ENCODE data around the gene NLRP9. TPM values are rescaled to one million over a fixed set of nuclear protein-coding genes. Genes with fewer than 3 reads are reported as not detected.
A peak's percentile ranks its signal among the peaks of the same experiment; 100 is the strongest.

NLRP9 gene
- polyA plus RNA-seq, 2 of the 4 experiments (the other 2 are of a cell fraction) = not detected

GRCh38 chr19:55703790-55704215, 34.4 kb downstream of the NLRP9 start:
- no peak for FAIRE-seq
- ChIA-PET CTCF (interaction anchor here (1.0 to 2.6 kb wide), 6 partner anchors 8 to 619 kb away, joined by 3 to 7 read pairs (median 4); no protein-coding TSS in a partner anchor), POLR2A (no interaction called here)
- Histone ChIP-seq H3K27ac (no peak overlapping the region), H3K4me1 (no peaks in the 10 kb centered on the region), H3K4me3 (no peak overlapping the region), H3K9me3 (peaks cover 46% of the 10 kb centered on the region), H3K4me2 (no peak overlapping the region)
- 92% methylated on average over 38 of the region's 38 CpGs for WGBS (ENCODE audit: missing lambda C conversion rate)
- TF ChIP-seq KDM1A (IDR thresholded peaks at IDR 0.05; ENCODE audit: low read depth) = no peak
- no peak for TF ChIP-seq CBX8 (IDR thresholded peaks at IDR 0.05)
- no peak for TF ChIP-seq USF2 (IDR thresholded peaks at IDR 0.05)
- 0 out of 5 replicates have a peak, but pooled peaks of 1 of the 2 experiments have one; percentile 12 for TF ChIP-seq RAD21 (conservative IDR thresholded peaks at IDR 0.05 in 1 of 2, IDR thresholded peaks at IDR 0.05 in 1 of 2)
- peak in 1 of 2 experiments; percentile 63; a peak in 3 of 6 replicates for ATAC-seq
- peak in 1 of 2 experiments; percentile 41 for DNase-seq (ENCODE audit: low read depth in 1 of 2, low spot score in 1 of 2)

DNA sequence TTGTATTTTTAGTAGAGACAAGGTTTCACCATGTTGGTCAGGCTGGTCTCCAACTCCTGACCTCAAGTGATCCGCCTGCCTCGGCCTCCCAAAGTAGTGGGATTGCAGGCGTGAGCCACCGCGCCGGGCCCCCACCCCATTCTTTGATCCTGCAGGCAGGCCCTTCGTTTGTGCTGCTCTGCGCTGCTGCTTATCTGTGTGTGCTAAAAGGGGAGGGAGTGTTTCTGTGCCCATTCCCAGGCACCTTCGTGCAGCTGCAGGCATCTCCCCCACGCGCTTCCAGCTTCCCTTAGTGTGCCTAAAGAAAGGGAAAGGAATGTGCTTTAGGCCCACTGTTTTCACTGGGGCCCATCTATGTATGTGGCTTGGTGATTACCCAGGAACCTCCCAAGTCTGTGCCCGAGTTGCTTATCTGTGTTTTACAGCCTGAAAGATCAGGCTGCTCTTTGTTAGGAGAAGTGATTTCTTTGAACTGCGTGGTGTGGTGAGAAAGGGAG, 36.0 kb downstream of the NLRP9 start:
- ChIA-PET POLR2A (no interaction called here), CTCF (interaction anchor here (0.6 to 2.6 kb wide), 2 partner anchors 14 to 235 kb away, joined by 3 to 7 read pairs; no protein-coding TSS in a partner anchor)
- TF ChIP-seq BHLHE40 (IDR thresholded peaks at IDR 0.05; ENCODE audit: low read depth, low read length) (no peak), HOXA7 (CRISPR knock-in tag; IDR thresholded peaks at IDR 0.05) (no peak), CHD2 (IDR thresholded peaks at IDR 0.05; ENCODE audit: low read length, partially characterized antibody) (no peak)
- H3K27ac ChIP-seq = no peak overlapping the region
- no peak overlapping the region for H3K4me3 ChIP-seq
- no peak for ATAC-seq
- DNase-seq (ENCODE audit: low read depth in 1 of 2, low spot score in 1 of 2) = no peak
- peaks cover 33% of the 10 kb centered on the region for H3K9me3 ChIP-seq
- WGBS (ENCODE audit: missing lambda C conversion rate) = 93% methylated on average over 13 of the region's 13 CpGs
- H3K4me1 ChIP-seq = no peaks in the 10 kb centered on the region
- H3K4me2 ChIP-seq = no peak overlapping the region
- no peak for FAIRE-seq

DNA sequence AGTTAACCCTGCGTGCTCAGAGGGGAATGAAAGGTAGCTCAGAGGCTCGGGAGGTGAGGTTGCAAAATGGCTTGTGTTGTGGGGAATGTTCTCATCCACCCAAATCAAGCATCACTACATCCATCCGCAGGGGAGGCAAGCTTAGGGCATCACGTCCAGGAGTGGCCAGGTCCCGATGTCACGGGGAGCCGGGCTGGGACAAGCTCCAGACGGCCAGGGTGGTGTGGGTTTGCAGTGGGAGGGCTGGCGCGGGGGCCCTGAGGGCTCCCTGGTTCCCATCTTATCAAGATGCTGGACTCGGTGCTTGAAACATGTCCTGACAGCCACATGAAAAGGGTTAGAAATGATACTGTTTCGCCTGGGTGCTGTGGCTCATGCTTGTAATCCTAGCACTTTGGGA, 37.4 kb downstream of the NLRP9 start:
- no peak overlapping the region for H3K27ac ChIP-seq
- TF ChIP-seq CBX2 (IDR thresholded peaks at IDR 0.05; ENCODE audit: borderline replicate concordance, low read depth) (no peak), RNF2 (IDR thresholded peaks at IDR 0.05; ENCODE audit: borderline replicate concordance, low read depth) (no peak), HOXB13 (CRISPR knock-in tag; IDR thresholded peaks at IDR 0.05; ENCODE audit: low read depth) (no peak), KDM5A (IDR thresholded peaks at IDR 0.05) (no peak), JUNB (IDR thresholded peaks at IDR 0.05) (no peak), MAZ (IDR thresholded peaks at IDR 0.05; ENCODE audit: borderline replicate concordance, low read depth, low read length) (no peak), ZFP36 (IDR thresholded peaks at IDR 0.05; ENCODE audit: borderline replicate concordance, partially characterized antibody) (no peak), POLR2A (IDR thresholded peaks at IDR 0.05; ENCODE audit: low read length) (no peak)
- TF ChIP-seq, protein P1, sequence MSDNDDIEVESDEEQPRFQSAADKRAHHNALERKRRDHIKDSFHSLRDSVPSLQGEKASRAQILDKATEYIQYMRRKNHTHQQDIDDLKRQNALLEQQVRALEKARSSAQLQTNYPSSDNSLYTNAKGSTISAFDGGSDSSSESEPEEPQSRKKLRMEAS (IDR thresholded peaks at IDR 0.05) = no peak
- H3K4me2 ChIP-seq = no peak overlapping the region
- no peak for ATAC-seq
- H3K4me1 ChIP-seq = no peaks in the 10 kb centered on the region
- POLR2A ChIA-PET = no interaction called here
- H3K4me3 ChIP-seq = no peak overlapping the region
- CTCF ChIA-PET = interaction anchor here (1.3 kb wide), 1 partner anchor 29 kb away, joined by 5 read pairs; no protein-coding TSS in a partner anchor
- FAIRE-seq = no peak
- WGBS (ENCODE audit: missing lambda C conversion rate) = 92% methylated on average over 12 of the region's 12 CpGs
- DNase-seq (ENCODE audit: low read depth in 1 of 2, low spot score in 1 of 2) = no peak
- H3K9me3 ChIP-seq = peaks cover 24% of the 10 kb centered on the region

- ChIA-PET POLR2A (no interaction called here), CTCF (interaction anchor here (1.4 kb wide), 1 partner anchor 634 kb away, joined by 3 read pairs; no protein-coding TSS in a partner anchor)
- DNase-seq (ENCODE audit: low read depth in 1 of 2, low spot score in 1 of 2) = no peak
- peaks cover 11% of the 10 kb centered on the region; the same call in 1 of the 3 replicates for H3K9me3 ChIP-seq
- no peaks in the 10 kb centered on the region for H3K4me1 ChIP-seq
- FAIRE-seq = no peak
- WGBS (ENCODE audit: missing lambda C conversion rate) = 92% methylated on average over 11 of the region's 11 CpGs
- ATAC-seq = no peak
- TF ChIP-seq, protein P2, sequence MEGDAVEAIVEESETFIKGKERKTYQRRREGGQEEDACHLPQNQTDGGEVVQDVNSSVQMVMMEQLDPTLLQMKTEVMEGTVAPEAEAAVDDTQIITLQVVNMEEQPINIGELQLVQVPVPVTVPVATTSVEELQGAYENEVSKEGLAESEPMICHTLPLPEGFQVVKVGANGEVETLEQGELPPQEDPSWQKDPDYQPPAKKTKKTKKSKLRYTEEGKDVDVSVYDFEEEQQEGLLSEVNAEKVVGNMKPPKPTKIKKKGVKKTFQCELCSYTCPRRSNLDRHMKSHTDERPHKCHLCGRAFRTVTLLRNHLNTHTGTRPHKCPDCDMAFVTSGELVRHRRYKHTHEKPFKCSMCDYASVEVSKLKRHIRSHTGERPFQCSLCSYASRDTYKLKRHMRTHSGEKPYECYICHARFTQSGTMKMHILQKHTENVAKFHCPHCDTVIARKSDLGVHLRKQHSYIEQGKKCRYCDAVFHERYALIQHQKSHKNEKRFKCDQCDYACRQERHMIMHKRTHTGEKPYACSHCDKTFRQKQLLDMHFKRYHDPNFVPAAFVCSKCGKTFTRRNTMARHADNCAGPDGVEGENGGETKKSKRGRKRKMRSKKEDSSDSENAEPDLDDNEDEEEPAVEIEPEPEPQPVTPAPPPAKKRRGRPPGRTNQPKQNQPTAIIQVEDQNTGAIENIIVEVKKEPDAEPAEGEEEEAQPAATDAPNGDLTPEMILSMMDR (IDR thresholded peaks at IDR 0.05) = no peak
- TF ChIP-seq CEBPB (IDR thresholded peaks at IDR 0.05) (no peak), CBX8 (IDR thresholded peaks at IDR 0.05) (no peak), JUN (IDR thresholded peaks at IDR 0.05) (no peak), RAD21 (conservative IDR thresholded peaks at IDR 0.05 in 1 of 2, IDR thresholded peaks at IDR 0.05 in 1 of 2) (no peak), ZC3H11A (IDR thresholded peaks at IDR 0.05) (no peak), NPAS2 (CRISPR knock-in tag; IDR thresholded peaks at IDR 0.05; ENCODE audit: borderline replicate concordance) (no peak), HOXA7 (CRISPR knock-in tag; IDR thresholded peaks at IDR 0.05) (no peak), TP53 (CRISPR knock-in tag; IDR thresholded peaks at IDR 0.05) (no peak), TFCP2L1 (CRISPR knock-in tag; IDR thresholded peaks at IDR 0.05) (no peak), POLR2AphosphoS2 (conservative IDR thresholded peaks at IDR 0.05; ENCODE audit: low read length) (no peak), HES2 (IDR thresholded peaks at IDR 0.05) (no peak)
- TF ChIP-seq, protein P3, sequence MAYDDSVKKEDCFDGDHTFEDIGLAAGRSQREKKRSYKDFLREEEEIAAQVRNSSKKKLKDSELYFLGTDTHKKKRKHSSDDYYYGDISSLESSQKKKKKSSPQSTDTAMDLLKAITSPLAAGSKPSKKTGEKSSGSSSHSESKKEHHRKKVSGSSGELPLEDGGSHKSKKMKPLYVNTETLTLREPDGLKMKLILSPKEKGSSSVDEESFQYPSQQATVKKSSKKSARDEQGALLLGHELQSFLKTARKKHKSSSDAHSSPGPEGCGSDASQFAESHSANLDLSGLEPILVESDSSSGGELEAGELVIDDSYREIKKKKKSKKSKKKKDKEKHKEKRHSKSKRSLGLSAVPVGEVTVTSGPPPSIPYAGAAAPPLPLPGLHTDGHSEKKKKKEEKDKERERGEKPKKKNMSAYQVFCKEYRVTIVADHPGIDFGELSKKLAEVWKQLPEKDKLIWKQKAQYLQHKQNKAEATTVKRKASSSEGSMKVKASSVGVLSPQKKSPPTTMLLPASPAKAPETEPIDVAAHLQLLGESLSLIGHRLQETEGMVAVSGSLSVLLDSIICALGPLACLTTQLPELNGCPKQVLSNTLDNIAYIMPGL (CRISPR knock-in tag; IDR thresholded peaks at IDR 0.05; ENCODE audit: borderline replicate concordance) = no peak
- no peak overlapping the region for H3K4me2 ChIP-seq
- H3K27ac ChIP-seq = no peak overlapping the region
- H3K4me3 ChIP-seq = no peak overlapping the region
These were observed 39.0 kb downstream of the NLRP9 start for GRCh38 chr19:55699221-55699620.

Measured in A549 (cell line).